Neuronal stem cell (in vitro differentiated cells): ENCODE measurements around the gene SMPD3. TPM values are rescaled to one million over a fixed set of nuclear protein-coding genes. Genes with fewer than 3 reads are reported as not detected.
A peak's percentile ranks its signal among the peaks of the same experiment; 100 is the strongest.
"Not testable (repeated sequence)": the region's sequence is repeated elsewhere in the genome, so short reads cannot be mapped to it uniquely, and the experiment has no call there.

ENCODE experiments used
- DNase-seq: peaks from one replicate; pipeline ENCODE4 v3.0.0-alpha.2; 2013; ENCODE audit warnings: low spot score
- H2AFZ ChIP-seq: one replicate; pipeline ENCODE4 v1.6.1; 2013; ENCODE audit warnings: mild to moderate bottlenecking, low read length, inconsistent platforms
- H2AK5ac ChIP-seq: 2 replicates; pipeline ENCODE4 v1.6.1; 2013; ENCODE audit warnings: low read depth, mild to moderate bottlenecking, inconsistent platforms, low read length, moderate library complexity, mixed read lengths
- H2BK120ac ChIP-seq: 2 replicates; pipeline ENCODE4 v1.6.1; 2013; ENCODE audit warnings: low read depth, mild to moderate bottlenecking, inconsistent platforms, low read length, moderate library complexity, mixed read lengths
- H2BK12ac ChIP-seq: one replicate; pipeline ENCODE4 v1.6.1; 2013; ENCODE audit warnings: low read length, inconsistent platforms
- H2BK15ac ChIP-seq: 2 replicates; pipeline ENCODE4 v1.6.1; 2013; ENCODE audit warnings: mild to moderate bottlenecking, low read length, inconsistent platforms, mixed read lengths
- H2BK5ac ChIP-seq: one replicate; pipeline ENCODE4 v1.6.1; 2013; ENCODE audit warnings: inconsistent platforms, mild to moderate bottlenecking, low read length, moderate library complexity
- H3K14ac ChIP-seq: one replicate; pipeline ENCODE4 v1.6.1; 2013; ENCODE audit warnings: low read length, inconsistent platforms
- H3K18ac ChIP-seq: 2 replicates; pipeline ENCODE4 v1.6.1; 2013; ENCODE audit warnings: low read length, inconsistent platforms
- H3K23ac ChIP-seq: 2 replicates; pipeline ENCODE4 v1.6.1; 2013; ENCODE audit warnings: low read depth, mild to moderate bottlenecking, mixed read lengths, low read length, inconsistent platforms; ENCODE audit not compliant: poor library complexity
- H3K27ac ChIP-seq: replicated peaks from 3 replicates; pipeline ENCODE4 v1.5.1; 2013; ENCODE audit warnings: low read length, inconsistent platforms
- H3K27me3 ChIP-seq, 3 experiments: 2 replicates each; pipeline ENCODE4 v1.6.1; 2013; ENCODE audit warnings: low read length in 3 of 3, mild to moderate bottlenecking in 2 of 3, inconsistent platforms in 1 of 3, low read depth in 1 of 3, mixed read lengths in 1 of 3, moderate library complexity in 1 of 3; ENCODE audit not compliant: control insufficient read depth in 3 of 3, insufficient read depth in 3 of 3
- H3K36me3 ChIP-seq, 2 donors: replicated peaks in 1 of 2; 2 replicates each; pipeline ENCODE4 v1.6.1; 2013; ENCODE audit warnings: low read length in 2 of 2; ENCODE audit not compliant: control insufficient read depth in 2 of 2, insufficient read depth in 2 of 2
- H3K4ac ChIP-seq: 2 replicates; pipeline ENCODE4 v1.6.1; 2013; ENCODE audit warnings: inconsistent platforms, mild to moderate bottlenecking, low read length, moderate library complexity
- H3K4me1 ChIP-seq, 2 donors: 1 replicate in 1 of 2; 2 replicates in 1 of 2; pipeline ENCODE4 v1.6.1; 2013; ENCODE audit warnings: low read length in 2 of 2, low read depth in 1 of 2; ENCODE audit not compliant: control insufficient read depth in 2 of 2, insufficient read depth in 1 of 2
- H3K4me2 ChIP-seq: one replicate; pipeline ENCODE4 v1.6.1; 2013; ENCODE audit warnings: mild to moderate bottlenecking, low read length, inconsistent platforms; ENCODE audit not compliant: insufficient read depth, poor library complexity, severe bottlenecking
- H3K4me3 ChIP-seq, 2 donors: 2 replicates each; pipeline ENCODE4 v1.5.1; 2013; ENCODE audit warnings: low read length in 2 of 2, mild to moderate bottlenecking in 2 of 2, inconsistent platforms in 1 of 2, moderate library complexity in 1 of 2
- H3K79me1 ChIP-seq: one replicate; pipeline ENCODE4 v1.6.1; 2013; ENCODE audit warnings: low read depth, mild to moderate bottlenecking, inconsistent platforms, low read length, moderate library complexity
- H3K9ac ChIP-seq: one replicate; pipeline ENCODE4 v1.6.1; 2013; ENCODE audit warnings: mild to moderate bottlenecking, low read depth, low read length, inconsistent platforms; ENCODE audit not compliant: poor library complexity
- H3K9me3 ChIP-seq, 2 donors: replicated peaks in 1 of 2; 2 replicates each; pipeline versions ENCODE3 to v1.6.1; 2013; ENCODE audit warnings: low read length in 2 of 2, mild to moderate bottlenecking in 2 of 2, inconsistent platforms in 1 of 2, low read depth in 1 of 2, mixed read lengths in 1 of 2, moderate library complexity in 1 of 2; ENCODE audit not compliant: control insufficient read depth in 2 of 2, insufficient read depth in 1 of 2
- H4K8ac ChIP-seq: one replicate; pipeline ENCODE4 v1.6.1; 2013; ENCODE audit warnings: low read depth, mild to moderate bottlenecking, inconsistent platforms, low read length, moderate library complexity
- H4K91ac ChIP-seq: one replicate; pipeline ENCODE4 v1.6.1; 2013; ENCODE audit warnings: low read length, low read depth, mild to moderate bottlenecking, inconsistent platforms; ENCODE audit not compliant: poor library complexity
- WGBS, 2 donors: extraction: QIAGEN DNeasy Blood & Tissue Kit; methylation state at CpG; one replicate each; pipeline ENCODE4 v1.1.7; 2013; ENCODE audit warnings: missing lambda C conversion rate in 2 of 2, mixed read lengths in 1 of 2; ENCODE audit not compliant: insufficient read length in 2 of 2, insufficient replicate concordance in 1 of 2; ENCODE audit errors: extremely low coverage in 2 of 2; 5-methylcytosine and 5-hydroxymethylcytosine counted together
- polyA plus RNA-seq, 2 experiments: library from polyadenylated mRNA; stranded (reverse); fragments of 200-250 nt; gene quantifications; one replicate each; pipeline ENCODE4 v1.2.3, GENCODE V29; 2013

Gene SMPD3
- 0.21 TPM for polyA plus RNA-seq (2013, experiment 1 of 2)
- polyA plus RNA-seq (2013, experiment 2 of 2), result 0.15 TPM

DNA sequence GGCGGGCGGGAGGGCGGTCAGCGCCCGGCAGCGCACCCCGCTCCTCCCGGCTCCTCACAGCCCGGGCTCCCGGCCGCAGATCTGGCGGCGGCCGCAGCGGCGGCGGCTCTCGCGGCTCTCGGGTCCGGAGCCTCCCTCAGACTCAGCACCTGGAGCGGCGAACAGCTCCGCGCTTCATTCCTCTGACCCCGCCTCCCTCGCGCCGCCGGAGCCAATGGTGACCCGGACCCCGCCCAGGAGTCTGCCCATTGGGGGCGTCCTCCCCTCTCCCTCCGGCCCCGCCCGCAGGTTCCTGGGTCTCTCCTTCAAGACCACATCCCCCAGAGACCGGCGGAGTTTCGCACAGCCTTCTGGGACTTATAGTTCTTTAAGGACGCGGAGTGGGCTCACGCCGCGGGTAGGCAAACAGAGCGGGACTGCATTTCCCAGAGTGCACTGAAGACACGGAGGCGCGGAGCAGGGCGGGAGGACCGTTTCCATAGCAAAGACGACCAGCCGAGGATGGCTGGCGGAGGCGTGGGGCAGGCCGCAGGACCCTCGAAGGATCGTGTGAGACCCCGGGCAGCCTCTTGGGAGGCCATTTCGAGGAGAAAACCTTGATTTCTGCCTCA is at the start of gene SMPD3:
Gene SMPD3 (minus strand): TSS at position 149 of the 611 bp plus-strand sequence. CDS start 76,327 bp downstream, outside the sequence.
- no CpG with 5 or more reads among the region's 59 CpGs for WGBS, 2 donors
- Histone ChIP-seq H3K4me2 (peak within 1 kb of the TSS; percentile 92), H3K4ac (no peak within 1 kb of the TSS), H3K36me3 (no peaks in the 10 kb centered on the region), H2AFZ (peak within 1 kb of the TSS; percentile 90), H3K9ac (peak within 1 kb of the TSS; percentile 10), H3K23ac (peak within 1 kb of the TSS; percentile 70), H4K8ac (no peak within 1 kb of the TSS), H2BK12ac (no peak within 1 kb of the TSS), H3K14ac (no peak within 1 kb of the TSS), H3K27ac (no peak within 1 kb of the TSS), H3K18ac (peak within 1 kb of the TSS; percentile 16), H3K27me3 (peaks cover 3 to 34% (median 22%) of the 10 kb centered on the region in 3 experiments), H3K79me1 (no peaks in the 10 kb centered on the region), H4K91ac (no peak within 1 kb of the TSS), H2BK120ac (no peak within 1 kb of the TSS), H2AK5ac (peak within 1 kb of the TSS; percentile 5), H2BK5ac (peak within 1 kb of the TSS; percentile 49), H3K9me3 (no peaks in the 10 kb centered on the region), H3K4me1 (peaks cover 4 to 10% of the 10 kb centered on the region in 2 donors), H2BK15ac (no peak within 1 kb of the TSS), H3K4me3 (peak within 1 kb of the TSS; percentile 59 to 78)
- DNase-seq, result peak; percentile 100

DNA sequence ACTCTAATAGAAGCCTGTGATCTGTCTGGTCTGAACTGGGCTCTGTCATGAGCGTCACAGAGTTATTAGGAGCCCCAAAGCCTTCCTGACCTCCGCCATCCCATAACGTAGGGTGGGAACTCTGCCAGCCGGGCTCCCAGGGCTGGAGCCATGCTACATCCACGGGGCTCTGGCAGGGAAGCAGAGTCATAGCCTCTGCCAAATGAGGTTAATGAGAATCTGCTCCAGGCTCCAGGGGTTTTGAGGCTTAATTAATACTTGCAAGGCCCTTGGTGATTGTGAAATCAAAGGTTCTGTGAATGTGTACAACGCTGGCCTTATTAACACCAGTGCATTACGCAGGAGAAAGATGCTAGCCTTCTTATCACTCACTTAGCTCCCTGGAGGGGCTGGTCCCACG is 48.4 kb upstream of the SMPD3 start:
- no peaks in the 10 kb centered on the region for H3K4me1 ChIP-seq
- no peak overlapping the region for H4K91ac ChIP-seq
- H3K79me1 ChIP-seq, result peaks cover 3% of the 10 kb centered on the region
- no peaks in the 10 kb centered on the region for H3K36me3 ChIP-seq
- no peak overlapping the region for H4K8ac ChIP-seq
- no peak overlapping the region for H3K23ac ChIP-seq
- H3K4ac ChIP-seq, result no peak overlapping the region
- H2AK5ac ChIP-seq, result peak overlapping the region; percentile 56
- H3K9ac ChIP-seq, result no peak overlapping the region
- H2BK15ac ChIP-seq, result no peak overlapping the region
- no peak overlapping the region for H2BK120ac ChIP-seq
- H2AFZ ChIP-seq, result no peak overlapping the region
- H3K14ac ChIP-seq, result no peak overlapping the region
- WGBS, 2 donors, result no CpG with 5 or more reads among the region's 8 CpGs
- H3K4me2 ChIP-seq, result no peak overlapping the region
- no peak overlapping the region for H3K4me3 ChIP-seq
- H2BK5ac ChIP-seq, result no peak overlapping the region
- no peak overlapping the region for H3K27ac ChIP-seq
- H3K9me3 ChIP-seq, result peaks cover 0 to 2% of the 10 kb centered on the region in 2 donors
- H3K18ac ChIP-seq, result peak overlapping the region; percentile 44
- peaks cover 0 to 17% (median 0%) of the 10 kb centered on the region in 3 experiments for H3K27me3 ChIP-seq
- no peak overlapping the region for H2BK12ac ChIP-seq
- DNase-seq, result no peak

DNA sequence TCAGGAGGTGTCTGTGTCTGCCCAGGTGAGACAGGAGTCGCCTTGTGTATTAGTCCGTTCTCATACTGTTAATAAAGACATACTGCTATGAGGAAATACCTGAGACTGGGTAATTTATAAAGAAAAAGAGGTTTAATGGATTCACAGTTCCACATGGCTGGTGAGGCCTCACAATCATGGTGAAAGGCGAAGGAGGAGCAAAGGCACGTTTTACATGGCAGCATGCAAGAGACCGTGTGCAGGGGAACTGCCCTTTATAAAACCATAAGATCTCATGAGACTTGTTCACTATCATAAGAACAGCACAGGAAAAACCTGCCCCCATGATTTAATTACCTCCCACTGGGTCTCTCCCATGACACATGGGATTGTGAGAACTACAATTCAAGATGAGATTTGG is 46.0 kb upstream of the SMPD3 start:
- H2AFZ ChIP-seq, DNase-seq, H3K4me3 ChIP-seq, H4K91ac ChIP-seq, H3K4me2 ChIP-seq, H3K79me1 ChIP-seq, H2BK12ac ChIP-seq, H3K36me3 ChIP-seq, H3K4ac ChIP-seq, H3K4me1 ChIP-seq, H3K27ac ChIP-seq, H3K9ac ChIP-seq, H2BK15ac ChIP-seq, H3K18ac ChIP-seq, H2AK5ac ChIP-seq, H2BK5ac ChIP-seq, H2BK120ac ChIP-seq, H3K14ac ChIP-seq, H3K23ac ChIP-seq, H4K8ac ChIP-seq, H3K9me3 ChIP-seq: not testable (repeated sequence)
- WGBS, 2 donors, result no CpG with 5 or more reads among the region's 5 CpGs
- H3K27me3 ChIP-seq, result peaks cover 0 to 11% (median 0%) of the 10 kb centered on the region in 3 experiments

DNA sequence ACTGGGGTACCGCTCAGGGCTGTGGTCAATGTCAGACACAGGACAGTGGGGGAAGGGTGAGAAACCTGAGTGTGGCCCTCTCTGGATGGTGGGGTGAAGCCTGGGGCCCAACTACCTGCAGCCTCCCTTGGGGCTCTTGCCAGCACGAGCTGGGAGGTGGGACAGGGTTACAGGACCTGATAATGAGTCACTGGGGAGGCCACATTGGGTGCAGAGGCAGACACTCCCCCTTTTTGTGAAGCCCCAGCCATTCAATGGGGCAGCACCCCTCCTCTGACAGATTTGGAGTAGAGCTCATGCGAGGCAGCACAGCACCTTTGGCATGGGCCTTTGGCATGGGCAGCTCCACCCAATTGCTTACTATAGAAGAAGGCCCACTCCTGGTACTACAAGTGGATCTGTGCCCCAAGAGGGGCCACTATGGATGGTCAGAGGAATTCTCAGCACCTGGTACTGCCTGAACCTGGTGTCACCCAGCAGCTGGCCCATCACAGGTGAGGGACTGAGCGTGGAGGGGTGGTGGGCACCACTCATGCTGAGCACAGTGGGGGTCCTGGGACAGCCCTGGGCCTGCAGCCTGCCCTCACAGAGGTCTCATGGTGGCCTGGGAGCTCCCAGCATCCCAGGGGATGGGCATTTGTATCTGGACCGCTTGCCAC is 45.2 kb upstream of the SMPD3 start:
- no peak overlapping the region for H3K4ac ChIP-seq
- peak overlapping the region; percentile 21 for H4K8ac ChIP-seq
- no peak overlapping the region for H3K23ac ChIP-seq
- no peak for DNase-seq
- no peaks in the 10 kb centered on the region for H3K36me3 ChIP-seq
- H3K4me3 ChIP-seq, result no peak overlapping the region
- H3K79me1 ChIP-seq, result peaks cover 2% of the 10 kb centered on the region
- H2BK5ac ChIP-seq, result no peak overlapping the region
- H3K4me1 ChIP-seq, result peaks cover 0 to 5% of the 10 kb centered on the region in 2 donors
- no peak overlapping the region for H4K91ac ChIP-seq
- no peak overlapping the region for H2BK12ac ChIP-seq
- H2AFZ ChIP-seq, result no peak overlapping the region
- H3K9ac ChIP-seq, result no peak overlapping the region
- peak overlapping the region; percentile 64 for H2BK15ac ChIP-seq
- WGBS, 2 donors, result no CpG with 5 or more reads among the region's 5 CpGs
- peaks cover 0 to 2% of the 10 kb centered on the region in 2 donors for H3K9me3 ChIP-seq
- peak overlapping the region; percentile 59 for H3K18ac ChIP-seq
- peaks cover 0 to 11% (median 0%) of the 10 kb centered on the region in 3 experiments for H3K27me3 ChIP-seq
- H3K4me2 ChIP-seq, result no peak overlapping the region
- H3K14ac ChIP-seq, result peak overlapping the region; percentile 14
- no peak overlapping the region for H3K27ac ChIP-seq
- H2BK120ac ChIP-seq, result peak overlapping the region; percentile 61
- peak overlapping the region; percentile 95 for H2AK5ac ChIP-seq
